Measurements from ENCODE around the gene MAN2A2.

Gene MAN2A2
- 17.3 to 115 (median 62.0) reads per million in 18 experiments for total RNA-seq

- DNase-seq = peak; percentile 74 to 87
Observed at GRCh38 chr15:90902840-90903732, at the start of gene MAN2A2. MAN2A2 (plus strand) TSS chr15:90903302; CDS start chr15:90904208, 906 bp downstream.

- peak in 1 of 2 donors; percentile 36 for DNase-seq
Observed at GRCh38 chr15:90855139-90855538, 48.0 kb upstream of the MAN2A2 start.

GRCh38 chr15:90857337-90857736 is 45.8 kb upstream of the MAN2A2 start:
- DNase-seq = no peak

GRCh38 chr15:90857883-90858443 is 45.1 kb upstream of the MAN2A2 start:
- DNase-seq = no peak

- peak in 1 of 2 donors; percentile 17 for DNase-seq
Observed at GRCh38 chr15:90859234-90860131, 43.6 kb upstream of the MAN2A2 start.

- DNase-seq = no peak
Observed at GRCh38 chr15:90860450-90860849, 42.7 kb upstream of the MAN2A2 start.

GRCh38 chr15:90860942-90861675 is 42.0 kb upstream of the MAN2A2 start:
- peak in 1 of 2 donors; percentile 34 for DNase-seq

- DNase-seq = no peak
Observed at GRCh38 chr15:90862487-90862886, 40.6 kb upstream of the MAN2A2 start.

- peak; percentile 90 to 93 for DNase-seq
Observed at GRCh38 chr15:90862964-90863778, 39.9 kb upstream of the MAN2A2 start.

GRCh38 chr15:90863987-90864386 is 39.1 kb upstream of the MAN2A2 start:
- peak in 1 of 2 donors; percentile 53 for DNase-seq

- DNase-seq = no peak
Observed at GRCh38 chr15:90864507-90864906, 38.6 kb upstream of the MAN2A2 start.

GRCh38 chr15:90865702-90866101 is 37.4 kb upstream of the MAN2A2 start:
- no peak for DNase-seq

GRCh38 chr15:90866161-90866715 is 36.9 kb upstream of the MAN2A2 start:
- no peak for DNase-seq

- DNase-seq = no peak
Observed at GRCh38 chr15:90866800-90867199, 36.3 kb upstream of the MAN2A2 start.

GRCh38 chr15:90868261-90868689 is 34.8 kb upstream of the MAN2A2 start, which contains the start of gene FURIN:
FURIN (plus strand) TSS chr15:90868588; CDS start chr15:90875741, 7,153 bp downstream.
- DNase-seq = peak; percentile 70 to 88

GRCh38 chr15:90869140-90869541 is 34.0 kb upstream of the MAN2A2 start:
- no peak for DNase-seq

GRCh38 chr15:90869601-90870353 is 33.3 kb upstream of the MAN2A2 start:
- peak; percentile 91 to 96 for DNase-seq

GRCh38 chr15:90870354-90871138 is 32.6 kb upstream of the MAN2A2 start:
- DNase-seq = no peak

- peak; percentile 12 to 32 for DNase-seq
Observed at GRCh38 chr15:90871139-90871715, 31.9 kb upstream of the MAN2A2 start.

Measured in inflammatory macrophage (primary cell).